SH-SY5Y (cell line): Measurements from ENCODE around the gene VAT1L.

Experiments
- GATA2 ChIP-seq: IDR thresholded peaks from 2 replicates; pipeline ENCODE4 v1.6.1; 2011; ENCODE audit warnings: mild to moderate bottlenecking, low read depth, low read length
- GATA3 ChIP-seq: IDR thresholded peaks from 2 replicates; pipeline ENCODE4 v1.6.1; 2011; ENCODE audit warnings: low read depth, mild to moderate bottlenecking, low read length, moderate library complexity

GRCh38 chr16:77767211-77767610 lies 21.2 kb upstream of the VAT1L start:
- TF ChIP-seq GATA2: no peak
- TF ChIP-seq GATA3: no peak
